A204.1 (cell line): Measurements from ENCODE around the gene BIRC2.

Experiments used
- FAIRE-seq: peaks from 2 replicates; lab custom pipeline; 2012; peaks lifted over from hg19 to GRCh38; lab: Jason Lieb, UNC

BIRC2 gene

GRCh38 chr11:102402548-102402947 is 55.5 kb downstream of the BIRC2 start:
- FAIRE-seq = no peak

- FAIRE-seq = no peak
These were observed 58.5 kb downstream of the BIRC2 start for GRCh38 chr11:102405501-102405900.

DNA sequence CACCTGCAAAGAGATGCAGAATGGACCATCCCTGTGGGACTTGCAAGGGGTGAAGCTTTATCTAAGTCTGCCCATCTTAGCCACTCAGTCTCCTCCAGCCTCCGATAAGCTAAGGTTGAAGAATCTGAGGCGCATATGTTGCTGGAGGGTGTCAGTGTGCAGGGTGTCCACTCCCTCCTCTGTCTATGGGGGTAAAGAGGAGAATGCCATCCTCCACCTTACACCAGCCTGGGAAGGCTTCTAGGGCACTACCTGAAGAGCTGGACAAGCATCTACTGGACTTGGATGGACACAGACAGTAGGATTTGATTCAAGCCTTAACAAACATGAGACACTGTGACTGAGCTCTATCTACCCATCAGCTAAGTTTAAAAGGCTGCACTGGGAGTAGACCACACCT is 59.1 kb downstream of the BIRC2 start:
- FAIRE-seq = no peak

DNA sequence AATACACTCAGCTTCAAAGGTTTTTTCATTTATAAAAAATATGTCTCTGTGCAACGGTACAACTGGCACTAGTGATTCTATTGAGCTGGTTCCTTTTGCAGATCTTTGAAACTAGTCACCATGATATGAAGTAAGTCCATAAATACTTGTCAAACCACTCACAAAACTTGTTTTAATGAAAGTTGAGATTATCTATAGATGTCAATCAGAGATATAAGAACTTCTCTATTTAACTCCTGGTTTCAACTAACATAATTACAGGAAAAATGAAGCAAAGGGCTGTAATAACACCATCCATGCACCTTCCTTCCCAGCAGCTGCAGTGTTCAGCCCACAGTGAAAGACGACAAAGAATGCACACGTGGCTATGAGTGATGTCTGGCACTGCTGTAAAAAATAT is 60.9 kb downstream of the BIRC2 start:
- no peak for FAIRE-seq

DNA sequence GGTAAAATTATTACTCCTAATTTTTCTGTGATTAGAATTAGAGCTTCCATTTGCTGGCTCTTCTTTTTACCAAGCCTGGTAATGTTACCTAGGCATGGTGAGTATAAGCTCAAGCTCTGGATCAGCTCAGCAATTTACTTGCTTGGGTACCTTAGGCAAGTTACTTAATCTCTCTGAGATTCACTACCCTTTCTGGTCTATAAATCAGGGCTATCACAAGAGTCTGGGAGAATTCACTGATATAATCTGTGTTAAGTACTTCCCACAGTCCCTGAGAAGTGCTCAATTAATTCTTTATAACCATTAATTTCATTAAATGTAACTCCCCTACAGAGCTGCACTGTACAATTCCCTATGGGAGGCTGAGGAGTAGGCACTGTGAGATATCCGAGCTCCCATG is 61.3 kb downstream of the BIRC2 start:
- no peak for FAIRE-seq

DNA sequence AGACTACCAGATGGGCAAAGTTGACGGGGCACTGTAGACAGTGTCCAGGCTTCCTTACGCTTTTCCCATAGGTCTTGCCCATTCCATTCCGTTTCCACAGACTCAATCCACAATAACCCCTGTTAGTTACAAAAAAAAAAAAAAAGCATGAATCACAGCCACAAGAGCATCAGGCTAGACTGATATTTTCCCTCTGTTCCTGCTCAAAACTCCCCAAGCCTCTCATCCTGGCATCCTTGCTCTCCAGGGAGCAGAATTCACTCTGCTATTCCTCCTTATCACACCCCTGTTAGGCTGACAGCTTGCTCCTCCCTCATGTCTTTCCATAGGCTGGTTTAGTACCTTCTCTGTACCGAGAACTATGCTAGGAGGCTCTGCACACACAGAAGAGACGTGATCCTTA is 63.4 kb downstream of the BIRC2 start:
- FAIRE-seq = no peak

DNA sequence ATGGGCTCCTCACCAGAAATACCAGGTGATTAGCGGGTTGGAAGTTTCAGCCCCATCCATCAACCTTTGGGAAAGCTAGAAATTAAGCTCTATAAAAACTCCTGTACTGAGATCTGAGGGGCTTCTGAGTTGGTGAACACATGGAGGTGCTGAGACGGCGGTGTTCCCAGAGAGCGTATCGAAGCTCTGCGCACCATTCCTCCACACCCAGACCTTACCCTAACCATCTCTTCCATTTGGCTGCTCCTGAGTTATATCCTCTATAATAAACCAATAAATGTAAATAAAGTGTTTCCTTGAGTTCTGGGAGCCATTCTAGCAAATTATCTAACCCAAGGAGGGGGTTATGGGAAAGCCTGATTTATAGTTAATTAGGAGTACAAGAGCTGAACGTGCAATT is 64.1 kb downstream of the BIRC2 start:
- FAIRE-seq = no peak

GRCh38 chr11:102413497-102413896 is 66.5 kb downstream of the BIRC2 start:
- FAIRE-seq = no peak

DNA sequence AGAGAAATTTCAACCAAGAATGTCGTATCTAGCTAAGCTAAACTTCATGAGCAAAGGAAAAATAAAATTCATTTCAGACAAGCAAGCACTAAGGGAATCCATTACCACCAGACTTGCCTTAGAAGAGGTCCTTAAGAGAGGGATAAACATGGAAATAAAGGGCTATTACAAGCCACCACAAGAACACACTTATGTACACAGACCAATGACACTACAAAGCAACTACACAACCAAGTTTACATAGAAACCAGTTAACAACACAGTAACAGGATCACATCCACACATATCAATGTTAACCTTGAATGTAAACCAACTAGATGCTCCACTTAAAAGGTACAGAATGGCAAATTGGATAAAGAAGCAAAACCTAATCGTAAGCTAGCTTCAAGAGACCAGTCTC is 67.5 kb downstream of the BIRC2 start:
- FAIRE-seq = no peak

GRCh38 chr11:102415304-102415916 is 68.4 kb downstream of the BIRC2 start:
- no peak for FAIRE-seq

GRCh38 chr11:102416976-102417375 is 70.0 kb downstream of the BIRC2 start:
- no peak for FAIRE-seq

- no peak for FAIRE-seq
These were observed 72.2 kb downstream of the BIRC2 start for GRCh38 chr11:102419181-102419580.

GRCh38 chr11:102420547-102420946 is 73.5 kb downstream of the BIRC2 start:
- FAIRE-seq = no peak

GRCh38 chr11:102421261-102421660 is 74.2 kb downstream of the BIRC2 start:
- FAIRE-seq = no peak

DNA sequence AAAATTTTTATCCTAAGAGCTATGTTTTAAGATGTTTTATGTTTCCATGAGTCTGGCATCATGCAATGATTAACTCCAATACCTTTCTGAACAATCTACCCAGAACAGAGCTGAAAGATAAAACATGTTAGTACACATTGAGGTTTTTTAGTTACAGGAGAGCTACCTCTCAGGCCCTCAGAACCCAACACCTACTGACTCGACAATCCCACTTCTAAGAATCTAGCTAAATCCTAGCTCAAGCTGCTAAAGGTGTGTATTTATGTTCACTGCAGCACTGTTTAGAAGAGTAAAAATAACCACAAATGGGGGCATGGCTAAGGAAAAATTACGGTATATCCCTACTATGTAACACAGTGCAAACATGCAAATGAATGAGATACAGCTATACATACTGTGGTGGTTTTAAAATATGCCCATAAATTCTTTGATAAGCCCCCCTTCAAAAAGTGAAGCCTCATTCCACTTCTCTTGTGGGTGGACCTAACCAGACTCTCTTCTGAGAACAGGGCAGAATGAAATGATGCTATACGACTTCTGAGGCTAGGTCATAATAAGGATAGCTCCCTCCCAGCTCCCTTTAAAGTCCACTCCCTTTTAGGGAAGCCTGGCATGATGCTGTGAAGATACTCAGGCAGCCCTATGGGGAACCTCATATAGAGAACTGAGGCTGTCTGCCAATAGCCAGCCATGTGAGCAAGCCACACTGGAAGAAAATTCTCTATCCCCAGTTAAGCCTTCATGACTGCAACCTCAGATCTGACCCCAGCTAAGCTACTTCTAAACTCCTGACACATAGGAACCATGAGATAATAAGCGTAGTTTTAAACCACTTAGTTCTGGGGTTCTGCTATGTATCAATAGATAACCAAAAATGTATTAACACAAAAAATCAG is 76.1 kb downstream of the BIRC2 start:
- FAIRE-seq = no peak

DNA sequence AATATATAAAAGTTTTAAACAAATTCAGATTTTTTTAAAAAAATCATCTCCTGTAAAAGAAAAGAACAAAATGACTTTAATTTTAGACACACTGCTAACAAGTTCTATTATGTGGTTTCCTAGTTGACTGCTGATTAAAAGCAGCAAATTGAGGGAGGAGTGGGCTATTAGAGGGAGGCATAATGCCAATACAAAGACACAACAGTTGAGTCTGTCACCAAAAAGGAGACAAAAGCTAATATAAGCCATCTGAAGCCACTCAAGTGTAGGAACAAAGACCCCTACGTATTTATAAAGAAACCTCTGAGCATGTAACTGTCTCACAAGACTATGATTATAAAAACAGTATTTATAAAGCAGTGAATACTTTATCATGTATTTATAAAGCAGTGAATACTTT is 76.9 kb downstream of the BIRC2 start:
- no peak for FAIRE-seq

DNA sequence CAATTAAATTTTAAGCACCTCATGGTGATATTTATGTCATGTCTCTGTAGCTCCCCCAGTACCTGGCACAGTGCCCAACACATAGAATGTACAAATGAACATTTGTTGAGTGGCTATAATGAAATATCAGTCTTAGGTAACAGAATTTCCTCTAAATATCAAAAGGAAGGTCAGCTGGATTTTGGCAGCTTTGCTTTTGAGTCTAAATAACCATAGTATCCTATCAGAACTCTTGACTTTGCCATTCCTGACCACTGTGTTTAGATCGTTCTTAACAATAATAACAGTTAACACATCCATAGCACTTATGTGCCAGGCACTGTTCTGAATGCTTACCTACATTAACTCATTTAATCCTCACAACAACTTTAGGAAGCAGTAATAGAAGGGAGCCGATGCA is 79.0 kb downstream of the BIRC2 start:
- FAIRE-seq = no peak

DNA sequence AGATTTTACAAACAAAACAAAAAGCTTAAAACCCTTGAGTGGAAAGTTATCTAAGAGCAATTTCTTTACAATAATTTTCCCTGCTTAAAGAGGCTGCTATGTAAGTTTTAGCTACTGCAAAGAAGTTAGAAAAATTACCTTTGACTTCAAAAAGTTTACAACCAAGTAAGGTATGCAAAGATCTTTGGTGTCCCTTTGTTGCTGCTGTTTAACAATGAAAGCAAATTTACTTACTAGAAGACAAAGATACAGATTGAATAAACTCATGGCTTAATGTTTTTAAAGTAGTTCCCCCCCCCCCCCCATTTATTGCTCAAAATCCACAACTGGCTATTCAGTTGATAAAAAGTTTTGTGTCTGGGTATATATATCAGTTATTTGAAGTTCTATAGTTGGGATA is 79.6 kb downstream of the BIRC2 start:
- FAIRE-seq = no peak

DNA sequence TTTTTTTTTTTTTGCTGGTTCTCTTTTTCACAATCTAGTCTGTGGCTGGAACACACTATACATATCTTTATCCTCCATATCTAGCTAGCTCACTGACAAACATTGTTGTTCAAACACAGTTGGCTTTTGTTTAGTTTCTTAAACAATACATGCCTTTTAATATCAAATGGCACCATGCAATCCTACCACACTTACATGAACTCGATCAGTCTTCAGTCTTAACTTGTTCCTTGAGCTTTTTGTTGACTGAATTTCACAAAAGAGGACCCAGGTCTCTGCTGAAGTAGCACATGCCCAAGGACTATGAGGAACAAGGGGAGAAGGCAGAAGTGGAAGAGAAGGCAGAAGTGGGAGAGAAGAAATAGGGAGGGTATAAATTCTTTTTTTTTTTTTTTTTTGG is 80.1 kb downstream of the BIRC2 start:
- FAIRE-seq = no peak
